ENCODE measurements around the gene TMEM125.

GRCh38 chr1:43304771-43305300 lies 35.1 kb downstream of the TMEM125 start:
- no peak for TF ChIP-seq POLR2AphosphoS5 (IDR thresholded peaks at IDR 0.05)
- TF ChIP-seq, protein P1, sequence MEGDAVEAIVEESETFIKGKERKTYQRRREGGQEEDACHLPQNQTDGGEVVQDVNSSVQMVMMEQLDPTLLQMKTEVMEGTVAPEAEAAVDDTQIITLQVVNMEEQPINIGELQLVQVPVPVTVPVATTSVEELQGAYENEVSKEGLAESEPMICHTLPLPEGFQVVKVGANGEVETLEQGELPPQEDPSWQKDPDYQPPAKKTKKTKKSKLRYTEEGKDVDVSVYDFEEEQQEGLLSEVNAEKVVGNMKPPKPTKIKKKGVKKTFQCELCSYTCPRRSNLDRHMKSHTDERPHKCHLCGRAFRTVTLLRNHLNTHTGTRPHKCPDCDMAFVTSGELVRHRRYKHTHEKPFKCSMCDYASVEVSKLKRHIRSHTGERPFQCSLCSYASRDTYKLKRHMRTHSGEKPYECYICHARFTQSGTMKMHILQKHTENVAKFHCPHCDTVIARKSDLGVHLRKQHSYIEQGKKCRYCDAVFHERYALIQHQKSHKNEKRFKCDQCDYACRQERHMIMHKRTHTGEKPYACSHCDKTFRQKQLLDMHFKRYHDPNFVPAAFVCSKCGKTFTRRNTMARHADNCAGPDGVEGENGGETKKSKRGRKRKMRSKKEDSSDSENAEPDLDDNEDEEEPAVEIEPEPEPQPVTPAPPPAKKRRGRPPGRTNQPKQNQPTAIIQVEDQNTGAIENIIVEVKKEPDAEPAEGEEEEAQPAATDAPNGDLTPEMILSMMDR (IDR thresholded peaks at IDR 0.05), result no peak
- TF ChIP-seq POLR2A (IDR thresholded peaks at IDR 0.05), result no peak

All from transverse colon (tissue), 4 donors.